ENCODE results near the gene DNAAF8.
"Not testable (repeated sequence)": the region's sequence is repeated elsewhere in the genome, so short reads cannot be mapped to it uniquely, and the experiment has no call there.

- TF ChIP-seq, protein P1, sequence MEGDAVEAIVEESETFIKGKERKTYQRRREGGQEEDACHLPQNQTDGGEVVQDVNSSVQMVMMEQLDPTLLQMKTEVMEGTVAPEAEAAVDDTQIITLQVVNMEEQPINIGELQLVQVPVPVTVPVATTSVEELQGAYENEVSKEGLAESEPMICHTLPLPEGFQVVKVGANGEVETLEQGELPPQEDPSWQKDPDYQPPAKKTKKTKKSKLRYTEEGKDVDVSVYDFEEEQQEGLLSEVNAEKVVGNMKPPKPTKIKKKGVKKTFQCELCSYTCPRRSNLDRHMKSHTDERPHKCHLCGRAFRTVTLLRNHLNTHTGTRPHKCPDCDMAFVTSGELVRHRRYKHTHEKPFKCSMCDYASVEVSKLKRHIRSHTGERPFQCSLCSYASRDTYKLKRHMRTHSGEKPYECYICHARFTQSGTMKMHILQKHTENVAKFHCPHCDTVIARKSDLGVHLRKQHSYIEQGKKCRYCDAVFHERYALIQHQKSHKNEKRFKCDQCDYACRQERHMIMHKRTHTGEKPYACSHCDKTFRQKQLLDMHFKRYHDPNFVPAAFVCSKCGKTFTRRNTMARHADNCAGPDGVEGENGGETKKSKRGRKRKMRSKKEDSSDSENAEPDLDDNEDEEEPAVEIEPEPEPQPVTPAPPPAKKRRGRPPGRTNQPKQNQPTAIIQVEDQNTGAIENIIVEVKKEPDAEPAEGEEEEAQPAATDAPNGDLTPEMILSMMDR (IDR thresholded peaks at IDR 0.05): not testable (repeated sequence)
- TF ChIP-seq POLR2A (IDR thresholded peaks at IDR 0.05): not testable (repeated sequence)
Observed at GRCh38 chr16:4738370-4738769, 4.0 kb downstream of the DNAAF8 start.
